GM12878 (cell line): ENCODE data around the gene MAD1L1. TPM values are rescaled to one million over a fixed set of nuclear protein-coding genes. Genes with fewer than 3 reads are reported as not detected.

Experiments used
- ATAC-seq: fragments of 200-7000 bp; cut with Tn5 transposase; 3 replicates; pipeline ENCODE4 v1.9.1; 2020; ENCODE audit warnings: mild to moderate bottlenecking, moderate library complexity
- BruUV-seq: library from RNA; stranded (reverse); fragments of 400-500 nt; replicated peaks from 2 replicates; lab custom pipeline; 2021; lab: Mats Ljungman, UMichigan
- CTCF ChIA-PET: fragments of 300-600 bp; sonication (Branson Sonifier 250); formaldehyde crosslinking; extraction: SDS; loops from one replicate; lab custom pipeline; 2021; ENCODE audit warnings: inconsistent platforms; lab: Yijun Ruan, JAX
- POLR2A ChIA-PET: fragments of 350-600 bp; formaldehyde crosslinking; extraction: SDS; loops from one replicate; lab custom pipeline; 2021; ENCODE audit warnings: inconsistent platforms; lab: Charles Lee
- RAD21 ChIA-PET: fragments of 300-600 bp; sonication (Branson Sonifier 250); formaldehyde crosslinking; loops from one replicate; lab custom pipeline; 2023; ENCODE audit warnings: antibody characterized with exemption; ENCODE audit not compliant: unreplicated experiment; lab: Charles Lee
- SMC1A ChIA-PET: fragments of 300-600 bp; sonication (Branson Sonifier 250); formaldehyde crosslinking; loops from one replicate; lab custom pipeline; 2023; ENCODE audit not compliant: unreplicated experiment, uncharacterized antibody; lab: Charles Lee
- DNase-seq: peaks from one replicate; pipeline ENCODE4 v3.0.0-alpha.2; 2011; ENCODE audit warnings: low read depth, low spot score
- FAIRE-seq: peaks from 3 replicates; lab custom pipeline; 2011; peaks lifted over from hg19 to GRCh38; lab: Jason Lieb, UNC
- H2AFZ ChIP-seq: 2 replicates; pipeline ENCODE4 v1.6.0; 2011; ENCODE audit warnings: low read depth, low read length, control low read depth; ENCODE audit not compliant: control insufficient read depth
- H3K27ac ChIP-seq: 2 replicates; pipeline ENCODE4 v1.5.1; 2011; ENCODE audit warnings: control low read depth; ENCODE audit not compliant: control insufficient read depth, insufficient read depth
- H3K27me3 ChIP-seq, 2 experiments: replicated peaks in 1 of 2; 2 replicates each; pipeline versions ENCODE4 v1.6.0 to v1.6.1; 2011; ENCODE audit warnings: low read length in 1 of 2; ENCODE audit not compliant: control insufficient read depth in 2 of 2, insufficient read depth in 2 of 2
- H3K36me3 ChIP-seq, 2 experiments: 2 replicates each; pipeline ENCODE4 v1.5.1; 2011; ENCODE audit warnings: low read length in 1 of 2; ENCODE audit not compliant: control insufficient read depth in 2 of 2, insufficient read depth in 2 of 2
- H3K4me1 ChIP-seq: 2 replicates; pipeline ENCODE4 v1.6.1; 2011; ENCODE audit warnings: mild to moderate bottlenecking, low read length, moderate library complexity, mixed read lengths; ENCODE audit not compliant: control insufficient read depth, insufficient read depth
- H3K4me2 ChIP-seq: 2 replicates; pipeline ENCODE4 v1.6.0; 2011; ENCODE audit warnings: control low read depth; ENCODE audit not compliant: control insufficient read depth, insufficient read depth
- H3K4me3 ChIP-seq: fragments of 200-600 bp; sonication (generic); 2 replicates; pipeline ENCODE4 v1.5.1; 2016
- H3K79me2 ChIP-seq: 2 replicates; pipeline ENCODE4 v1.6.0; 2011; ENCODE audit warnings: low read length; ENCODE audit not compliant: control insufficient read depth, insufficient read depth
- H3K9ac ChIP-seq: 2 replicates; pipeline ENCODE4 v1.8.0; 2011; ENCODE audit warnings: low read length, control low read depth, mixed read lengths; ENCODE audit not compliant: control insufficient read depth, insufficient read depth
- H3K9me3 ChIP-seq: replicated peaks from 3 replicates; pipeline ENCODE4 v1.5.1; 2011; ENCODE audit warnings: mild to moderate bottlenecking, low read length; ENCODE audit not compliant: control insufficient read depth, insufficient read depth
- H4K20me1 ChIP-seq: 2 replicates; pipeline ENCODE4 v1.6.0; 2011; ENCODE audit not compliant: control insufficient read depth, insufficient read depth
- BACH1 ChIP-seq: fragments of 450-650 bp; IDR thresholded peaks from 2 replicates; pipeline ENCODE4 v1.6.1; 2017; ENCODE audit warnings: mild to moderate bottlenecking, borderline replicate concordance
- CUX1 ChIP-seq: IDR thresholded peaks from 2 replicates; pipeline ENCODE4 v1.6.1; 2012; ENCODE audit warnings: improper control_type of control experiment, low read depth, low read length; ENCODE audit not compliant: insufficient replicate concordance
- EED ChIP-seq: sonication (generic); IDR thresholded peaks from 2 replicates; pipeline ENCODE4 v1.6.1; 2016; ENCODE audit warnings: antibody characterized with exemption, low read depth
- EGR1 ChIP-seq, 2 experiments: IDR thresholded peaks; 1 replicate in 1 of 2; 2 replicates in 1 of 2; pipeline ENCODE4 v1.6.1; 2011 to 2012; ENCODE audit warnings: low read depth in 2 of 2, low read length in 2 of 2, borderline replicate concordance in 1 of 2, mild to moderate bottlenecking in 1 of 2, moderate library complexity in 1 of 2
- IKZF1 ChIP-seq: fragments of 450-650 bp; conservative IDR thresholded peaks from 2 replicates; pipeline ENCODE4 v1.6.1; 2017; ENCODE audit warnings: antibody characterized with exemption, mild to moderate bottlenecking
- MLLT1 ChIP-seq: fragments of 450-650 bp; IDR thresholded peaks from 2 replicates; pipeline ENCODE4 v1.6.1; 2016; ENCODE audit warnings: mild to moderate bottlenecking
- NFYA ChIP-seq: IDR thresholded peaks from 2 replicates; pipeline ENCODE4 v1.6.1; 2011; ENCODE audit warnings: low read depth, mild to moderate bottlenecking, low read length, improper control_type of control experiment, borderline replicate concordance
- NRF1 ChIP-seq: conservative IDR thresholded peaks from 2 replicates; pipeline ENCODE4 v1.6.1; 2011; ENCODE audit warnings: mild to moderate bottlenecking, low read depth, low read length, improper control_type of control experiment
- SP1 ChIP-seq: IDR thresholded peaks from one replicate; pipeline ENCODE4 v1.6.1; 2011; ENCODE audit warnings: low read depth, low read length
- SPI1 ChIP-seq: IDR thresholded peaks from 2 replicates; pipeline ENCODE4 v1.6.1; 2011; ENCODE audit warnings: low read depth, mild to moderate bottlenecking, low read length, moderate library complexity, borderline replicate concordance; ENCODE audit not compliant: insufficient read depth
- SUZ12 ChIP-seq: fragments of 200-600 bp; sonication (generic); IDR thresholded peaks from one replicate; pipeline ENCODE4 v1.6.1; 2018; ENCODE audit warnings: antibody characterized with exemption, mild to moderate bottlenecking; ENCODE audit not compliant: unreplicated experiment
- TCF7 ChIP-seq: IDR thresholded peaks from 2 replicates; pipeline ENCODE4 v1.6.1; 2014; ENCODE audit warnings: antibody characterized with exemption, borderline replicate concordance
- USF1 ChIP-seq: IDR thresholded peaks from 2 replicates; pipeline ENCODE4 v1.6.1; 2011; ENCODE audit warnings: borderline replicate concordance, low read depth, mild to moderate bottlenecking, moderate library complexity, mixed read lengths, low read length; ENCODE audit not compliant: insufficient read depth; ENCODE audit errors: extremely low read length
- WGBS: methylation state at CpG from one replicate; pipeline ENCODE4 v1.1.6; 2016; ENCODE audit warnings: low lambda C conversion rate; ENCODE audit not compliant: insufficient replicate concordance, insufficient coverage; ENCODE audit errors: missing lambda C conversion rate; 5-methylcytosine and 5-hydroxymethylcytosine counted together
- in situ Hi-C: fragments of 300-500 bp; cut with MboI; formaldehyde crosslinking; loops from 9 replicates; pipeline ENCODE4 v1.14.3; 2018; ENCODE audit warnings: mixed read lengths
- intact Hi-C: fragments of 100-400 bp; cut with micrococcal nuclease; formaldehyde crosslinking; loops from one replicate; pipeline ENCODE4 v1.14.2; 2022; ENCODE audit not compliant: unreplicated experiment
- polyA plus RNA-seq, 11 experiments: library from polyadenylated mRNA; depleted of rRNA in 4 of 11; unstranded in 6 of 11; stranded (reverse) in 5 of 11; fragments of >200 nt; fragmentation: Nextera tagmentation in 4 of 11; fragmentation: Illumina TruSeq in 1 of 11; extraction: Ambion mirVana in 4 of 11; extraction: Trizol in 1 of 11; gene quantifications; 1 replicate in 1 of 11; 2 replicates in 10 of 11; pipeline versions ENCODE4 v1.2.1 to v1.2.3, GENCODE V29; 2011 to 2016; ENCODE audit warnings: inconsistent platforms in 2 of 11, missing spikeins in 2 of 11, low read depth in 1 of 11
- total RNA-seq, 4 experiments: library from RNA; depleted of rRNA in 3 of 4; stranded (reverse); fragments of >200 nt in 3 of 4; fragmentation: Illumina TruSeq in 1 of 4; extraction: Trizol in 1 of 4; gene quantifications; 2 replicates each; pipeline versions ENCODE4 v1.2.1 to v1.2.3, GENCODE V29; 2013 to 2021

The MAD1L1 gene
- total and polyA plus RNA-seq, 10 of the 15 experiments (the other 5 are each of a cell fraction or from before 2014, with no cell fraction given), result 2.2 to 76.8 (median 38.3) TPM

GRCh38 chr7:2185715-2186114, 47.0 kb downstream of the MAD1L1 start:
- no peaks in the 10 kb centered on the region for H3K27me3 ChIP-seq
- H3K4me3 ChIP-seq, result no peak overlapping the region
- FAIRE-seq (no peak), ATAC-seq (no peak), DNase-seq (no peak)
- H4K20me1 ChIP-seq, result no peaks in the 10 kb centered on the region
- no TSS peak for BruUV-seq
- no peak overlapping the region for H2AFZ ChIP-seq
- no peak overlapping the region for H3K4me2 ChIP-seq
- peaks cover 0 to 3% of the 10 kb centered on the region in 2 experiments; a peak in 2 of 4 replicates for H3K36me3 ChIP-seq
- intact Hi-C loops, result no loop called here
- in situ Hi-C loops, result no loop called here
- WGBS, result 96% methylated on average over 8 of the region's 8 CpGs
- no peaks in the 10 kb centered on the region for H3K79me2 ChIP-seq
- ChIA-PET POLR2A (no interaction called here), RAD21 (interaction anchor here (0.6 kb wide), 1 partner anchor 9 kb away, joined by 4 read pairs; no protein-coding TSS in a partner anchor), SMC1A (interaction anchor here (1.5 kb wide), 1 partner anchor 19 kb away, joined by 4 read pairs; no protein-coding TSS in a partner anchor), CTCF (interaction anchor here (1.1 to 2.0 kb wide), 3 partner anchors 9 to 19 kb away, joined by 3 to 6 read pairs (median 5); no protein-coding TSS in a partner anchor)
- peaks cover 3% of the 10 kb centered on the region; the same call in 2 of the 3 replicates for H3K9me3 ChIP-seq
- peaks cover 8% of the 10 kb centered on the region for H3K4me1 ChIP-seq
- H3K27ac ChIP-seq, result no peak overlapping the region
- no peak overlapping the region for H3K9ac ChIP-seq
- no peak for TF ChIP-seq SUZ12
- no peak for TF ChIP-seq USF1
- TF ChIP-seq EGR1 (IDR thresholded peaks at IDR 0.05; ENCODE audit: borderline replicate concordance in 1 of 2, low read depth in 2 of 2, low read length in 2 of 2), result no peak
- no peak for TF ChIP-seq NFYA
- TF ChIP-seq EED, result no peak
- no peak for TF ChIP-seq SPI1
- TF ChIP-seq IKZF1, result no peak
- TF ChIP-seq NRF1, result no peak
- TF ChIP-seq TCF7, result no peak
- no peak for TF ChIP-seq SP1
- no peak for TF ChIP-seq CUX1
- no peak for TF ChIP-seq MLLT1
- TF ChIP-seq BACH1, result no peak
